DLD1 (cell line): Measurements from ENCODE around the gene MAPK10.
"Not testable (repeated sequence)": the region's sequence is repeated elsewhere in the genome, so short reads cannot be mapped to it uniquely, and the experiment has no call there.

Experiments
- in situ Hi-C: cut with HindIII; loops from 2 replicates; pipeline ENCODE4 v1.10.0; 2017; ENCODE audit warnings: low sequenced_read_pairs

MAPK10 gene

DNA sequence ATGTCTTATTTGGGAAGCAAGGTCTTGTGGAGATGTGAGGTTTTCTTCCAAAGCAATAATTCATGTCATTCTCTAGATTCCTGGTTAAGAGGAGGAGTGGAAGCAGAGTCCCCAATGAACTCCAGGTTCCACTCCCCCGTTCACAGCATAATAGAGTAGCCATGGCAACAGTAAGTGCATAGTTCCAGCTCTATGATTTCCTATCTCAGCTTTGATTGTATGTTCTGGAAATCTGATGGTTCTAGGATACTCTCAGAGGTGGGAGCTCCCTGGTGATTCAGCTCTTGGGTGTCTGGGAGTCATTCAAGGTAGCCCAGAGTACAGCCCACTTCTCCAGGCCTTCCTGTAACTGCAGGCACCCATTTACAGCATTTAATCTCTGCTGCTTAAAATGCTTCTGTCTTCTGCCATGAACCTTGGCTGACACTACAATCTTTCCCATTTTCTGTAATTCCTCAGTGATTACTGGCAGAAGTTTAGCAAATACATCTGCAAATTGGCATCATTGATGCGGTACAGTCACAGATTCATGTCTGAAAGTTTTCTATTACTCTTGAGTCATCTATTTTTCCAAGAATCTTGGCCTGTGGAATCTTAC, 242.0 kb downstream of the MAPK10 start:
- in situ Hi-C loops = no loop called here

DNA sequence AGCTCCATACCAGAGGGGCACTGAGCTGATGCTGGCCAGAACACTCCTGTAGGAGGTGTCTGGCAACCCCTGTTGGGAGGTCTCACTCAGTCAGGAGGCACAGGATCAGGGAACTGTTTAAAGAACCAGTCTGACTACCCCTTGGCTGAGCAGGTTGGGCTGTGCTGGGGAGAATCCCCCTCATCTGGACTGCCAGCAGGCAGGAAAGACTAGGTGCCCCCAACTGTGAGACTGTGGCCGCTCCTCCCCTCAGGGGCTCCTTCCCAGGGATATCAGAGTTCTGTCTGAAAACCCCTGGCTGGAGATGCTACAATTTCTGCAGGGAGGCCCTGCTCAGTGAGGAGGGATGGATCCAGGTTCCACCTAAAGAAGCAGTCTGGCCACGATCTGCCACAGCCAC, 245.3 kb downstream of the MAPK10 start:
- in situ Hi-C loops = no loop called here

DNA sequence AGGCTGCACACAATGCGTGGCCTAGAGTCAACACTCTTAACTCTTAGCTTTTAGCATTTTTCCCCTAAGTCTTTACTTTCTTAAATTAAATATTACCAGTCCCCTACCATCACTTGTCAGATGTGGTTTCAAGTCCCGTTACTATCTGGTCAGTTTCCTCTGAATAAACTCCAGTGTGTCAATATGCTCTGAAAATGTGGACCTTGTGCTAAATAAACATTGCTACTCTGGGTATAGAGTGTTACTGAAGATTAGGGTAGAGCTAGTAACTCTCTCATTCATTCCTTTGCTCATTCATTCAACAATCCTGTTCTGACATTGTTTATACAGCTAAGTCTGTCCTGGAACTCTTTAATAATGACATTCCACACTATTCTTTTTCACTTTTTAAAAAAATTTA, 251.0 kb downstream of the MAPK10 start:
- in situ Hi-C loops = no loop called here

DNA sequence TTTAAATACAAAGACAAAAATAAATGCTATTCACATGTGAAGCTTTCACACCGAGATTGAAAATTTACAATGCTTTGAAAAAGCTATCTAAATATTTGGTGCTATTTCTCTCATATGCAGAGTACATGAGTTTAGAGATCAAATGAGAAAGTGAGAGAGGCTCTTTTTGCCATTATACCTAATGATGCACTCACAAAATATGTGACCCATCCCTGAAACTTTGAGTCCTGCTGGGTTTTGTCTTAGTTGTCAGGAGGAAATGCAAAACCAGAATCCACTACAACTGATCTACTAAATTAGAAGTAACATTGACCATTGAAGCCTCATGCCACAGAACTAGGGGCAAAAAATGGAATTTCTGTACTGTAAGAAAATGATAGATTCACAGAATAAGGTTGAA, 251.7 kb downstream of the MAPK10 start:
- in situ Hi-C loops = no loop called here

DNA sequence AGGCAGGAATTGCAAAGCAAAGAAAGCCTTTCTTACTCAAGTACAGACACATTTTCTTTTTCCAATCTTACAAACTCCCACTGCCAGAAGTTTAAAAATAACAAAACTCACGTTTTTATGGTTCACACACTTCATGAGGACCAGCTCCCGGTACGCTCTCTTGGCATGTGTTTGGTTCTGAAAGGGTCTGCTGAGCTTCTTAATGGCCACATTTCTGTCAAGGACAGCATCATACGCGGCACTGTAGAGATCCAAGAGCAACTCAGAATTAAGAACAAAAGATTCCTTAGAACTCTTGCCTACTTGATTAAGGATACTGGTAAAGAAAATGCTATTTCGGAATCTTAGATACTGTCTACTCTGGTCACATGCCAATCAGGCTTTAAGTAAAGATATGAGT, 252.7 kb downstream of the MAPK10 start:
- in situ Hi-C loops = no loop called here

DNA sequence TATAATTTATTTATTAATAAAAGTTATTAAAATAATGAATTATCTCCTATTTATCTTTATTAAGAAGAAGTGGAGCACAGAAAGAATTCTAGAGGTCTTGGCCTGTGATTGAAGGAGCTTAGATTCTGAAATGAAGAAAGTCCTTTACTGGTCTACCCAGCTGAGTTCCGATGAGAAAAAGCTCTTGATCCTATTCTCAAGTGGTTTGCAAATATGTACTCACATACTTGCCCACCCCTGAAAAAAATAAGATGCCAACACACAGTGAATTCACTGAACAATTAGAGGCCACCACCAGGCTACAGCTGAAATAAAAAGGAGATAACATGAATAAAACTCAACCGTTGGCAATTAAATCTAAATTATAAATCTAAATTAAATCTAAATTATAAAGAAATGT, 253.4 kb downstream of the MAPK10 start:
- in situ Hi-C loops = no loop called here

DNA sequence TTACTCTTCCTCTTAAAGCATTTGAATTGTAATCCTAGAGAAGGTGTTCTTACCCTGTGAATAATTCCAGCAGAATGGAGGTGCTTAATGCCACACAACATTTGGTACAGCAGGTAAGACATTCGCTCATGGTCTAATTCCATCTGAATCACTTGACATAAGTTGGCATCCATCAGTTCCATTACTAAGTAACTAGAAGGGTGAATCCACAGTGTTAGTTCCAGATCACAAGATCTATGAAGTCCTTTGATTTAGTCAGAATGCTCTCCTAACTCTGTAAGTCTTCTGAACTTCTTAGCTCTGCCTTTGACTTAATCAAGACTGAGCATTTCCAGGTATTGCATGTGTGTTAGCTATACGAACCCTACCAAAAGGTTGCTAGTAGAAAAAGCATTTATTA, 258.0 kb downstream of the MAPK10 start:
- in situ Hi-C loops = no loop called here

DNA sequence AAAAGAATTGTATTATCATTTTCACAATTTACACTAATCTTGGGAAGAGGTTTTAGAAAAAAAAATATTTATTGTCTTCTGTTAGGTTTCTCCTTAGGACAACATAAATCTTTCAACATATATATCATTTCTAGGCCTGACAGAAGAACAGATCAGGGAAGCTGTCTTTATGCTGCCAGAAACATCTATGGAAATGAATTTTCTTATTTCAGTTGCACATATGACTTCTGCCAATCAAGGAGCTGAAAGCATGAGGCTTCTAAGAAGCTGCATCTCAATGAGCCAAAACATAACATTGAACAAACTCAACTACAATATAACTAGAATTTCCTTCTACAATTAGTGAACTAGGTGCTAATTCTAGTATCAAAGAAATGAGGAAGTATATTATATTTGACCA, 258.4 kb downstream of the MAPK10 start:
- in situ Hi-C loops = no loop called here

DNA sequence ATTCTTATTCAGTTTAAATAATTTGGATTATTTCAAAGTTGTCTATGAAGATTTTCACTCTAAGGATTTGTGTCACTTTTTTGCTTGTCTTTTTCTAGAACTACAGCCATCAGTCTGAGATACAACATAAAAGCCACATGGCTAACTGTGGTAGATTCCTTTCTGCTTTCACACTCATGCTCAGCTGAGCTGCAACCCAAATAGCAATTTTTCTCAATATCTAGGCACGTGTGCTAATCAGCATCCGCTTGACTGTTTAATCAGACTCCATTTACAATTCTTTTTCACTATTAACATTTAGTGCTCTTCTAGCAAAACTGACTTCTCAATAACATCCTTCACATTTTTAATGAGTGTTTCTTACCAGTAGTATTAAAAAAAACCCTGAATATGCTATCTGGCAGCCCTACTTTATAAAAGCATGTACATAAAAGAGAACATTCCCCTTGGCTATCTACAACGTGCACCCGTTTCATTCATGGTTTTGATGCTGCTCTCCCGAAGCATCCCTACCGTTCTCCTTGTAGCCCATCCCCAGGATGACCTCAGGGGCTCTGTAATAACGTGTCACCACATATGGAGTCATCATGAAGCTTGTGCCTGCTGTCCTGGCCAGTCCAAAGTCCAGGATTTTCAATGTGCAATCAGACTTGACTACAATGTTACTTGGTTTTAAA, 259.2 kb downstream of the MAPK10 start:
- in situ Hi-C loops = no loop called here

DNA sequence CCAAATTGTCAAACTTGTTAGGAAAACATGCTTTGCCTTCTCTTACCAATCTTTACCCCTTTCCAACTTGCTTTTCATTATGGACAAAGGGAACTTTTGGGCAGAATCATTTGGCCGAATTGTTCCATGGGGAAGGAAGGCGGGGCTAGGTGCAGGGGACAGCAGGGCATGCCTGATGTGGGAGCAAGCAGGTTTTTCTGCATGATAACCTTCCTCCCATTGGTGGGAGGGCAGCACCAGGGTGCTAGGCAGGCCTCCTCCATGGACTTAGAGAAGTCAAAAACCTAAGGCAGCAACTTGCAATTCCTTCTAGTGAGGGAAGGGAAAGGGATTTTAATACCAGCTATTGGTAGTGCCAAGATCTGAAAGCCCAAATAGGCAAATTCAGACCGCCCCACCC, 260.5 kb downstream of the MAPK10 start:
- in situ Hi-C loops = no loop called here

DNA sequence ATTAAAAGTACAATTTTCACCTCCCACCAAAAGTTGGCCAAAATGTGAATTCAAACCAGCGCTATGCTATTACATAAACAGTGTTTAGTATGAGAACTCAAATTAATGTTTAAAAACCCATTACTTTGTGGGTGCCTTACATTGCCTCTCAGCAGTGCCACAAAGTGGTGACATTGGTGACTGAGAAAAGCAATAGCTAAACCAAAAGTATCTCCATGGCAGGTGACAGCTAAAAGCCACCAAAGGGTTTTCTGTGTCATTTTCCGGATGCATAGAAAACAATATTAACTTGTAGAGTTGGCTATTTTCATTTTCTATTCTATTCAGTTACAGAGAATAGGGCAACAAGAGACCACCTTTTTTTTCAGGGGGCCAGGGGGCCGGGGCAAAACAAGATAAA, 261.2 kb downstream of the MAPK10 start:
- in situ Hi-C loops = no loop called here

DNA sequence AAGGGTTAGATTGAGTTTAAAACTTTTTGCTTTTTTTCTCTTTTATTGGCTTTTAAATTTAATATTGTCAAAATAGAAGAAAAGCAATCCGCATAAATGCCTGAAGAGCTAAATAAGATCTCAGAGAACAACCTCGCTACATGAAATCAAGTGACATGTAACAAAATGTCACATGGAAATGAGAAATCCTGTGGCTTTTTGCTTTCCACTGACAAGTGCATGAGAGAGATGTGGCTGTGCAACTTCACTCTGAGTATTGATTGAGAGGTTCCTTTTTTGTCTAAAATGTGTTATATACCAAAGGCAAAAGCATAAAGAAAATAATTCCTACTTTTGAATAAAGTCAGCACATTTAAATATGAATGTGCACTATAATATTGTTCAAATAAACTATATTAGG, 263.5 kb downstream of the MAPK10 start:
- in situ Hi-C loops = no loop called here

DNA sequence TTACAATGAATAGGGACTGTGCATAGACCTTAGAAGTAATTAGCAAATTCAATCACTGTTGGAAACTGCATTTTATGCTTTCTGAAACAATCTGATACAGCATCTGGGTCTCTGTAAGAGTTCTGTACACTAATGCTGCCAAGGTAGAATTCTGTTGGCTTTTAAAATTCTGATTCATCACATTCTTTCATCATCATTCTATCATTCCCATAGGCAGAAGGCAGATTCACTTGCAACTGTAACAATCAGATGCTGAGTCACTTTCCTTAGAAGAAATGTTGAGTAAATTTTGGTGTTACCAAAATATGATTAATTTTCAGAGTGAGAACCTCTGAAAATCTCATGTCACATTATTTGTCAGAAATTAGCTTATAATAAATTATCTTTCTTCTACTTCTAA, 267.2 kb downstream of the MAPK10 start:
- in situ Hi-C loops = no loop called here

DNA sequence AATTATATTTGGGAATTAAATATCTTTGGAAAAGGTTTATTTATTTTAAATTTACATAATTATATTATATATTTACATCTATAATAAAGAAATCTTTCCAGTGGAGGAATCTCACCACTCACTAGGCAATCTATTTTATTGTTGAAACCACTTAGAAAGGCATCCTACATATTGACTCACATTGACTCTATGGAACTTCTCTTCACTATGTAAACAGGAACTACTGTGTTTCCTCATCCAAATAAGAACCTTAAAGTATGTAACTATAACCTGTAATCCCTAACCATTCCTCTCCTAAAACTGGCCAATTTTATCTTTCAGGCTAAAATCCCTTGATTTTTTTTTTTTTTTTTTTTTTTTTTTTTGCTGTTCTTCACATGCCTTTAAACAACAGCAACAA, 268.7 kb downstream of the MAPK10 start:
- in situ Hi-C loops = no loop called here

DNA sequence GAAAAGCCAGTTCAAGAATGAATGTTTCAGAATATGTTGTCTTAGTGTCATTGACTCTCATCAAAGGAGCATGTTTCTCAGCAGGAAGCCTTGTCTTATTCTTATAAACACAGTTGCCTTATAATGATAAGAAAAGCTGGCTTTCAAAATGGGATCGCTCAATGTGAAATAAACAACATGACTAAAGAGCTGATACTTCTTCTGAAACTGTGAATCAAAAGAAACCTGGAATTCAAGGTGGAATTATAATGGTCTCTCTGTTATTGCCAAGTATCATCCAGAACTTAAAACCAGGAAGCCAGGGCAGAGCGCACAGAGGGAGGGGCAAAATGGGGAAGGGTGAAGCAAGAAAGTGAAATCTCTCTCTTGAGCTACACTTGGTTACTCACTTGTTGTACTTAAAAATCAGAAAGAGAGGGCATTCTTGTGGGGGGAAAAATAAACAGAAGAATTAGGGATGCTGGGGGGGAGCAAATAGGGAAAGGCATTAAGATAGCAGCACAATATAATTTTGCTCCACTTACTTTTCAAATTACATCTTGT, 270.0 kb downstream of the MAPK10 start:
- in situ Hi-C loops = no loop called here

DNA sequence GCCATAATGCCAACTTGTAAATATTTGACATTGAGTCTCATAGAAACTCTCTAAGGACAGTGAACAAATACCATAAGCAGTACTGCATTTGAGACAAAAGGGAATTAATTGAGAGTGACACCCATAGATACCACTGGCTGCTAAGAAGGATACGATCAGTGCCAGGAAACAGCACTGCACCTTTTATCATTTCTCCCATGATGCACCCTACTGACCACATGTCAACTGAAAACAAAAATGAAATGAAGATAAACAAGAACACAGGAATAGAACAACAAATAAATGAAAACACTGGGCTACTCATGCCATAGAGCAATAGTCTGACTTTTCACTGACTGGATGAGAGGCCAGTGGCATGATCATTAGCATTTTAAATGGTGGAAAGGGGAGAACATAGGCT, 270.8 kb downstream of the MAPK10 start:
- in situ Hi-C loops = no loop called here

DNA sequence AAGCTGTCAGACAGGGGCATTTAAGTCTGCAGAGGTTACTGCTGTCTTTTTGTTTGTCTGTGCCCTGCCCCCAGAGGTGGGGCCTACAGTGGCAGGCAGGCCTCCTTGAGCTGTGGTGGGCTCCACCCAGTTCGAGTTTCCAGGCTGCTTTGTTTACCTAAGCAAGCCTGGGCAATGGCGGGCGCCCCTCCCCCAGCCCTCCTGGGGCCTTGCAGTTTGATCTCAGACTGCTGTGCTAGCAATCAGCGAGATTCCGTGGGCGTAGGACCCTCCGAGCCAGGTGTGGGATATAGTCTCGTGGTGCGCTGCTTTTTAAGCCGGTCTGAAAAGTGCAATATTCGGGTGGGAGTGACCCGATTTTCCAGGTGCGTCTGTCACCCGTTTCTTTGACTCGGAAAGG, 284.1 kb downstream of the MAPK10 start:
- in situ Hi-C loops = not testable (repeated sequence)

DNA sequence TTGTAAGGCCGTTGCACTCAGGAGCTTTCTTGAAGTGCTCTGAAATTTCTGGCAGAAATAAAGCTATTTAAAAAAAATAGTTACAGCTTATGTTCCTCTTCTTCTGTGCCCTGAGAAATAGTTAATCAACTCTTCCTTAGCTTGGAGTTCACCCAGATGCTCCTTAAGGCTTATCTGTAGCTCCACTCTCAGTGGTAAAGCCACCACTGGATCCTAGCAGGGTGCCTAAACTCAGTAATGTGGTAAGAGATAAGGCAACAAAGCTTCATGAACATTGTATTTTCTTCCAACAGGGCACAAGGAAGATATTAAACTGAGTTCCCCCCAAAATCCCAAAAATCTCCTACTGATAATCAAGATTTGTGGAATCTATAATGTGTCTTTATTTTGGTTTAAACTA, 299.5 kb downstream of the MAPK10 start:
- in situ Hi-C loops = no loop called here

DNA sequence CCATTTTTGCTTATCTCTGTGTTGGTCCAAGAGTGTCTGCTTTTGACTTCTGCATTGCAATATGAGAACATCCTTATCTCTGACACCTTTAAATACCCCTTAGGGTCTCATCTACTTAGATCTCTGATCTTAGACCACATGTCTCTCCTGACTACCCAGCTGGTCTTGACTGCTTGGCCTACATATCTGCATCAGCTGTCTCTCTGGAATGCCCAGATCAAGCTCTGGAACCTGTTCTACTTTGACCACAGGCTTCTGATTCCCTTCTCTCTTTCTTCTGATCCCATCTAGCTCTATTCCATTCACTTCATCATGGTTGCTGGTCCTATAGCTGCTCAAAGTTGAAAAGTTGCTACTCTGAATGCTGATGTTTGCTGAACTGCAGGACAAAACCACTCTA, 301.2 kb downstream of the MAPK10 start:
- in situ Hi-C loops = no loop called here

DNA sequence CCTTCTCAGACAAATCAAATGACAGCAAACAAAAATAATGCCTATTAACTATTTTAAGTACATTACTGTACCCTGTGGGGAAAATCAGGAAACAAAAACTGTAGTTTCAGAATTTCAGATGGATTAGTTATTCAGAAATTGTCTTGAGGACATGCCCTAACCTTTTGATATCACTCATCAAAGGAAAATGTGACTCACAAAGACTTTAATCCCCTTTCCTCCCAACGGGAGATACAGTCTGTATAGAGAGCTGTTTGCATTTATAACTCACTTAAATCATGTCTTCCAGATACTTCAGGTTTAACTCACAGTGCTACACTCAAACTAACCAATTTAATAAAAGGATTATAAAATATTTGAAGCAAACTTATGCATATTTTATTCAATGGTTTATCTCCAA, 304.0 kb downstream of the MAPK10 start:
- in situ Hi-C loops = no loop called here

DNA sequence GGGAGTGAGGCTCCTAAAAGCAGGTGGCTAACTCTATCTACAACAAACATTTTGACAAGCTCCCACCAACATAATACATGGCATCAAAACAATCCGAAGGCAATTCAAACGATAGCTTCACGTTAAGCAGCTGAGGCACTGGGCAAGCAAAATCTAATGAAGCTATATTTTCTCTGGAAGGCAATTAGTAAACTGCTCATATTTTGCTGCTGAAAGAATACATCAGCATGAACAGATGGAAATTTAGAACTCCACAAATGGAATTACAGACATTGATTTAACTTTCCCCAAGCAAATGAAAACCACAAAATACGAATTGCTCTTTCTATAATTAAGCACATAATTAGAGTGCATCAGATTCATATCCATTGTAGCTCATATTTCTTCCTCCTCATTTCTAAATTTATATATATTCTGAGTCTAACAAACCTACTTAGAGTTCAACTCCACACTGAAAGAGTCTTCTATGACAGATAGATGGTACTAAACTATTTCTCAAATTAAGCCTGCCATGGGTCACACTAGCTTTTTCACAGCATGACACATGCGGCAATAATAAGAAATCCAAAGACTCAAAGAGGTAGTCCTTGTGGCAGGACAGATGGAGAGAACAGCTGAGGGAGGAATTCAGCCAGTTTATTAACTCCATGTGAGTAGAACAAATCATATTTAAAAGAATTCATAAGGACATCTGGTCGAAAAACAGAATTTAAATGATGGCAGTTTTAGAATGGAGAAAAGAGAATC, 305.4 kb downstream of the MAPK10 start:
- in situ Hi-C loops = no loop called here

DNA sequence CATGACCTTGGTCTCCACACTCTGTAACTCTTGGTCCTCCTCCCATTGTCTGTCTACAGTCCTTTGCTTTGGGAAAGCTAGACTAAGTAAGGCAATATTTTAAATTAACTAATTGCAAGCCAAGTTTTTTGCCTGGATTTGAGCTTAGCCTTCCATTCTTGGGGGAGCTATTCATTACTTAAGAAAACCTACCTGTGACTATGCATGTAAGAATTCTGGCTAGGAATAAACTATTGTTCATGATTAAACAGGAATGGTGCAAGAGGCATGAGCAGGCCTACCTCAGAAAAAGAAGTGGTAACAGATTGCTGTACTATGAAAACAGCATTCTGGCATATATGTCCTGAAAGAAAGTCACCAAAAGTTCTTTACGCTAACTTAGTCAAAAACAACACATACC, 309.4 kb downstream of the MAPK10 start:
- in situ Hi-C loops = no loop called here
